NCI-H2107 (cell line): ENCODE data around the gene SPTB.

Source experiments
- DNase-seq: peaks from one replicate; lab custom pipeline; 2025; lab: John Stamatoyannopoulos, UW

SPTB gene

GRCh38 chr14:64709126-64709525 is 170.6 kb downstream of the SPTB start:
- DNase-seq: no peak

GRCh38 chr14:64708148-64709004 is 171.3 kb downstream of the SPTB start:
- no peak for DNase-seq

- DNase-seq: no peak
Observed at GRCh38 chr14:64707661-64708060, 172.0 kb downstream of the SPTB start.

DNA sequence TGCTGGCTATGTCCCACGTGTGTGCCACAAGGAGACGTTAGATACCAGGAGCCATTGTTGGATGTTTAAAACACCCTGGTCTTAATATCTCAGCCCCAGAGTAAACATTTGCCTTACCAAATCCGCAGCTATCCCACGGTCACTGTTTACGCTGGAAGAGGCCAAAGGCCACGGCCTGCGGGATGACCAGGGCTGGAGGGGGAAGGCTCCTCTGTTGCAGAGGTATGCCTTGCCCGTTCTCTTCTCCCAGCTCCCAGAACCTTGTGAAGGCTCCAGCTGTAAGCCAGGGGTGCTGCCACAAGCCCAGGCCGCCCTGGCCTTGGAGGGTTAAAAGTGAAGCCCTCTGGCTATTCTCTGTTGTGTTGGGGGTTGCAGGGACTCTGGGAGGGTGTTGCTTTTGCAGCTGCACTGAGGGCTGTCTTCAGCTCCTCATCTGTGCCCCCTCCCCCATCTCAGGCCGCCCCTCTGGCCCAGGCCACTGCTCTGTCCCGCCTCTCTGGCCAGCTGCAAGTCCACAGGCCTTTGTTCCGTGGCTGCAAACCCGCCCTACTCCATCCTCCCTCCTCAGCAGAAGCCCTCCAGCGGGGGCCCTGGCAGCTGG is 173.0 kb downstream of the SPTB start:
- no peak for DNase-seq

- DNase-seq: no peak
Observed at GRCh38 chr14:64706119-64706592, 173.6 kb downstream of the SPTB start.

GRCh38 chr14:64705381-64706118 is 174.2 kb downstream of the SPTB start:
- DNase-seq: no peak

DNA sequence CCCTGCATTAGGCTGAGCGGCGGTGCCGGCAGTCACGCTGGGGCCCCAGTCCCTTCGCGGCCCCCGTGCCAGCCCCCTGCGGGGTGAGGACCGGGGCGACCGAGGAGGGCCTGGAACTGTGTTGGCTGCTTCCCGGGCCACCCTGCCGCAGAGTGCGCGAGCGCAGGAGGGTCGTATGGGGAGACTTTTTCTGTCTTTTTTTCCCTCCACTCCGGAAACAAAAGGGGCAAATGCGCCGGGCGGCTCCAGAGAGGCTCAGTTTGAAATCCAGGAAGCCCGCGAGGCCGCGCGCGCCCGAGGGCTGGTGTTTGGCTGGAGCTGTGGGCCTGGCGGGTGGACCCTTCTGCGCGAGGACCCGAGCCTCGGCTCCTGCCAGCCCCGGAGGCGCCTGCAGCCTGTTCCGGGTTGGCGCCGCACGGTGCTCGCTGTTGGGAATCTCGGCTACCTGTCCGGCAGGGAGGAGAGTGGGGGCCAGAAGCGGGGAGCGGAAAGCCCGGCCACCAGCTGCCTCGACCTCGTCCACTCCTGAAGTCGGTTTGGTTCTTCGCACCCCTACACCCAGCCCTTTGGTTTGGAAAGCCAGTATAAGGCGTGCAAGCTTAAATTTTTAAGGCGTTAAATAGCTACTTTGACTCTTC is 174.8 kb downstream of the SPTB start:
- no peak for DNase-seq

- peak; percentile 59 for DNase-seq
Observed at GRCh38 chr14:64704143-64704742, 175.5 kb downstream of the SPTB start, which contains the start of gene PLEKHG3. PLEKHG3 (plus strand) TSS chr14:64704424; CDS start chr14:64727632, 23,208 bp downstream.

- no peak for DNase-seq
Observed at GRCh38 chr14:64703395-64704142, 176.1 kb downstream of the SPTB start.

- DNase-seq: peak; percentile 59
Observed at GRCh38 chr14:64702493-64703394, 177.0 kb downstream of the SPTB start.

DNA sequence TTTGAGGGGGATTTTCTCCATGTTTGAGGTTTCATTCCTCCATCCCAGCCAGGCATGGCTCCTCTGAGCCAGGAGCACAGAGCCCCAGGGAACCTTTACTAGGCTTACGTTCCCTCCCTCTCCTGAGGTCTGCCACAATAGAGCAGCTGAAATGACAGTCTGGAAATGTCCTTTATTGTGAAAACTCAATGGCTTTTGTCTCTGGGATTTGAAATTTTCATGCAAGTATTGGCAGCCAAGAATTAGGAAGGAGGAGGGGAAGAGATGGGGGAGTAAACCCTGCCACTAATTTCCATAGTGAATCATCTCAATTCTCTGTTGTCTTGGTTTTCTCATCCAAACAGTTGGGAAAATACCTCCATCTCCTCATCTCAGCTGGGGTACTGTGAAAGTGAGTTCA is 178.0 kb downstream of the SPTB start:
- DNase-seq: peak; percentile 30

GRCh38 chr14:64700894-64701293 is 178.8 kb downstream of the SPTB start:
- peak; percentile 43 for DNase-seq

DNA sequence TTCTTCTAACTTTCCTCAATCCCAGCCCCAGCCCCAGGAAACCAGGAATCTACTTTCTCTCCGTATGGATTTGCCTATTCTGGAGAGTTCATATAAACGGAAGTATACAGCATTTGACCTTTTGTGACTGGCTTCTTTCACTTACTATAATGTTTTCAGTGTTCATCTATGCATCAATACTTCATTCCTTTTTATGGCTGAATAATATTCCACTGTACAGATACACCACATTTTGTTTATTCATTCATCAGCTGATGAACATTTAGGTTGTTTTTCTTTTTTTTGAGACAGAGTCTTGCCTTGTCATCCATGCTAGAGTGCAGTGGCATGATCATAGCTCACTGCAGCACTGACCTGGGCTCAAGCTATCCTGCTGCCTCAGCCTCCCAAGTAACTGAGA is 179.4 kb downstream of the SPTB start:
- DNase-seq: no peak

DNA sequence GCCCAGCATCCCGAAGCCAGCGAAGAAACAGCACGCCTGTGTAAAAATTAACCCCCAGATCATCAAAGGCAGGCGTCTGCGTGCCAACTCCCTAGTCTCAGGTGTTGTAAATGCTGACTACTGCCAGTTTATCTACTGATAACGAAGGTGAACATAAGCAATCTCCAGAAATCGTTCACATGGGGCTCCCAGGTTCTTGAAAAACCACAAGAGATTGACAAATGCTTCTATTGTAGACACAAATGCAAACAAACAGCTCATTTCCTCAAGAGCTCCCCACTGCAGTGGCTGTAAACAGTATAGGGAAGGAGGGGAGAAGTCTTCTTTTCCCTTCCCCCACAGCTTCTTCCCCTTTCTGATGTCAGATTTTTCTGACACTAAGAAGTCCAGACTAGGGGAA is 180.8 kb downstream of the SPTB start:
- DNase-seq: no peak

- DNase-seq: no peak
Observed at GRCh38 chr14:64696355-64696857, 183.3 kb downstream of the SPTB start.
